Smooth muscle cell of the brain vasculature (primary cell): ENCODE data around the gene APOA1.
"Not testable (repeated sequence)": the region's sequence is repeated elsewhere in the genome, so short reads cannot be mapped to it uniquely, and the experiment has no call there.

Experiments used
- DNase-seq: peaks from one replicate; pipeline ENCODE4 v3.0.0-alpha.2; 2012; ENCODE audit warnings: low read depth, low spot score

The APOA1 gene

DNA sequence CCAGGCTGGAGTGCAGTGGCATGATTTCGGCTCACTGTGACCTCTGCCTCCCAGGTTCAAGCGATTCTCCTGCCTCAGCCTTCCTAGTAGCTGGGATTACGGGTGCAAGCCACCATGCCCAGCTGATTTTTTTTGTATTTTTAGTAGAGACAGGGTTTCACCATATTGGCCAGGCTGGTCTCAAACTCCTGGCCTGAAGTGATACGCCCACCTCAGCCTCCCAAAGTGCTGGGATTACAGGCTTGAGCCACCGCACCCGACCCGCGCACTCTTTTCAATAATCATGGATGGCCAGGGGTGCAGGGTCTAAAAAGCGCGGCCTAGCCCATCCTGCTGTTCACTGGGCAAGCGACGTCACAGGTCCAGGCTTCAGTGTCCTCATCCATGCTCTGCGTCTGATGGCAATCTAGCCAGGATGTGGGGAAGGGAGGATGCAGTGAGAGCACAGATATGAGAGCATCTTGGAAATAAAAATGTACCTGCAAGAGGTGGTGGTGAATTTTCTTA, 2.8 kb downstream of the APOA1 start:
- DNase-seq, result not testable (repeated sequence)

DNA sequence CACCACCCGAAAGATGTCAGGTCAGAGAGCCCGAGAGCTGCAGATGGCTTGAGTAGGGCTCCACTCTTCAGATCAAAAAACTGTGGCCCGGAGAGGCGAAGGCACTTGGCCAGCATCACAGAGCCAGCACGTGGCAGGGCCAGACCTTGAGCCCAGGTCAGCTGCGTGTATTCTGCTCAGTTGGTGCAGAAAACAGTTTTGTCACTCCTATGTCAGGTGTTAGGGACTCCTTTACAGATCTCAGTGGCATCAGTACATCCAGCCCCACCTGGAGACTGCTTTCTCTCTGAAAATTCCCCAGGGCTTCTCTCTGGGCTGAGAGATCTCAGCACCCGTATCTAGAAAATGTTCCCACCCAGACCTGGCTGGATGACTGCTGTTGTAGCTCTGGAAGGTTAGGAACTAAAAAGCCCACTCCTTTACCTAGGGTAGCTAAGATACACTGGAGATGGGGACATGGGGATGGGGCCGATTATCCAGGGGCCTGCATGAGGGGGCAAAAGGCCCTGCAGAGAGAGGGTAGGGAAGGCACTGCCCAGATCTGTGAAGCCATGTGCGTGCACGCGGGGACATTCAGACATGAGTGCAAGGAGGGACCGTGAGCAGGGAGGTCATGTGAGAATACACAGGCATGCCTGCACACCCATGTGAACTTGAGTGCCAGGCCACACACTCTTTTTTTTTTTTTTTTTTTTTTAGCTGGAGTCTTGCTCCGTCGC, 3.4 kb downstream of the APOA1 start:
- no peak for DNase-seq

DNA sequence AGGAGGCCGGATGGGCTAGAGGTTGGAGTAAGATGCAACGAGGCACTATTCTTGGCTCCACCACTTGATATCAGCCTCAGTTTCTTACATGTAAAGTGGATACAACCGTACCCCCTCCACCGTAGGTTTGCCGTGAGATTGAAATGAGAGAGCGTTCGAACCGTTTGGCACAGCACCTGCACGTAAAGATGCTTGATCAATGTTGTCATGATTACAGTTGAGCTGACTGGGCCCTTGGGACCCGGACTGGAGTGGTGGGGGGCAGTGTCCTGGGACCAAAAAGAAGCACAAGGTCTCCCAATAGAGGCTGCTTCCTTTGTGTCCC, 4.0 kb downstream of the APOA1 start:
- DNase-seq, result no peak

DNA sequence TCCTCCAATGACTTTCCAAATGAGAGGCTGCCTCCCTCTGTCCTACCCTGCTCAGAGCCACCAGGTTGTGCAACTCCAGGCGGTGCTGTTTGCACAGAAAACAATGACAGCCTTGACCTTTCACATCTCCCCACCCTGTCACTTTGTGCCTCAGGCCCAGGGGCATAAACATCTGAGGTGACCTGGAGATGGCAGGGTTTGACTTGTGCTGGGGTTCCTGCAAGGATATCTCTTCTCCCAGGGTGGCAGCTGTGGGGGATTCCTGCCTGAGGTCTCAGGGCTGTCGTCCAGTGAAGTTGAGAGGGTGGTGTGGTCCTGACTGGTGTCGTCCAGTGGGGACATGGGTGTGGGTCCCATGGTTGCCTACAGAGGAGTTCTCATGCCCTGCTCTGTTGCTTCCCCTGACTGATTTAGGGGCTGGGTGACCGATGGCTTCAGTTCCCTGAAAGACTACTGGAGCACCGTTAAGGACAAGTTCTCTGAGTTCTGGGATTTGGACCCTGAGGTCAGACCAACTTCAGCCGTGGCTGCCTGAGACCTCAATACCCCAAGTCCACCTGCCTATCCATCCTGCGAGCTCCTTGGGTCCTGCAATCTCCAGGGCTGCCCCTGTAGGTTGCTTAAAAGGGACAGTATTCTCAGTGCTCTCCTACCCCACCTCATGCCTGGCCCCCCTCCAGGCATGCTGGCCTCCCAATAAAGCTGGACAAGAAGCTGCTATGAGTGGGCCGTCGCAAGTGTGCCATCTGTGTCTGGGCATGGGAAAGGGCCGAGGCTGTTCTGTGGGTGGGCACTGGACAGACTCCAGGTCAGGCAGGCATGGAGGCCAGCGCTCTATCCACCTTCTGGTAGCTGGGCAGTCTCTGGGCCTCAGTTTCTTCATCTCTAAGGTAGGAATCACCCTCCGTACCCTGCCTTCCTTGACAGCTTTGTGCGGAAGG, 4.8 kb downstream of the APOA1 start:
- DNase-seq, result no peak

DNA sequence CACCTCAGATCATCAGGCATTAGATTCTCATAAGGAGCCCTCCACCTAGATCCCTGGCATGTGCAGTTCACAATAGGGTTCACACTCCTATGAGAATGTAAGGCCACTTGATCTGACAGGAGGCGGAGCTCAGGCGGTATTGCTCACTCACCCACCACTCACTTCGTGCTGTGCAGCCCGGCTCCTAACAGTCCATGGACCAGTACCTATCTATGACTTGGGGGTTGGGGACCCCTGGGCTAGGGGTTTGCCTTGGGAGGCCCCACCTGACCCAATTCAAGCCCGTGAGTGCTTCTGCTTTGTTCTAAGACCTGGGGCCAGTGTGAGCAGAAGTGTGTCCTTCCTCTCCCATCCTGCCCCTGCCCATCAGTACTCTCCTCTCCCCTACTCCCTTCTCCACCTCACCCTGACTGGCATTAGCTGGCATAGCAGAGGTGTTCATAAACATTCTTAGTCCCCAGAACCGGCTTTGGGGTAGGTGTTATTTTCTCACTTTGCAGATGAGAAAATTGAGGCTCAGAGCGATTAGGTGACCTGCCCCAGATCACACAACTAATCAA, 5.6 kb downstream of the APOA1 start:
- no peak for DNase-seq

DNA sequence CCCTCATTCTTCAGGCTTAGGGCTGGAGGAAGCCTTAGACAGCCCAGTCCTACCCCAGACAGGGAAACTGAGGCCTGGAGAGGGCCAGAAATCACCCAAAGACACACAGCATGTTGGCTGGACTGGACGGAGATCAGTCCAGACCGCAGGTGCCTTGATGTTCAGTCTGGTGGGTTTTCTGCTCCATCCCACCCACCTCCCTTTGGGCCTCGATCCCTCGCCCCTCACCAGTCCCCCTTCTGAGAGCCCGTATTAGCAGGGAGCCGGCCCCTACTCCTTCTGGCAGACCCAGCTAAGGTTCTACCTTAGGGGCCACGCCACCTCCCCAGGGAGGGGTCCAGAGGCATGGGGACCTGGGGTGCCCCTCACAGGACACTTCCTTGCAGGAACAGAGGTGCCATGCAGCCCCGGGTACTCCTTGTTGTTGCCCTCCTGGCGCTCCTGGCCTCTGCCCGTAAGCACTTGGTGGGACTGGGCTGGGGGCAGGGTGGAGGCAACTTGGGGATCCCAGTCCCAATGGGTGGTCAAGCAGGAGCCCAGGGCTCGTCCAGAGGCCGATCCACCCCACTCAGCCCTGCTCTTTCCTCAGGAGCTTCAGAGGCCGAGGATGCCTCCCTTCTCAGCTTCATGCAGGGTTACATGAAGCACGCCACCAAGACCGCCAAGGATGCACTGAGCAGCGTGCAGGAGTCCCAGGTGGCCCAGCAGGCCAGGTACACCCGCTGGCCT, 7.1 kb downstream of the APOA1 start:
- no peak for DNase-seq

DNA sequence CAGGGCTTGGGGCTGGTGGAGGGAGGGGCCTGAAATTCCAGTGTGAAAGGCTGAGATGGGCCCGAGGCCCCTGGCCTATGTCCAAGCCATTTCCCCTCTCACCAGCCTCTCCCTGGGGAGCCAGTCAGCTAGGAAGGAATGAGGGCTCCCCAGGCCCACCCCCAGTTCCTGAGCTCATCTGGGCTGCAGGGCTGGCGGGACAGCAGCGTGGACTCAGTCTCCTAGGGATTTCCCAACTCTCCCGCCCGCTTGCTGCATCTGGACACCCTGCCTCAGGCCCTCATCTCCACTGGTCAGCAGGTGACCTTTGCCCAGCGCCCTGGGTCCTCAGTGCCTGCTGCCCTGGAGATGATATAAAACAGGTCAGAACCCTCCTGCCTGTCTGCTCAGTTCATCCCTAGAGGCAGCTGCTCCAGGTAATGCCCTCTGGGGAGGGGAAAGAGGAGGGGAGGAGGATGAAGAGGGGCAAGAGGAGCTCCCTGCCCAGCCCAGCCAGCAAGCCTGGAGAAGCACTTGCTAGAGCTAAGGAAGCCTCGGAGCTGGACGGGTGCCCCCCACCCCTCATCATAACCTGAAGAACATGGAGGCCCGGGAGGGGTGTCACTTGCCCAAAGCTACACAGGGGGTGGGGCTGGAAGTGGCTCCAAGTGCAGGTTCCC, 7.8 kb downstream of the APOA1 start, which contains the start of gene APOC3:
APOC3 (plus strand) TSS at position 383 of the 659 bp plus-strand sequence. CDS start 676 bp downstream, outside the sequence.
- no peak for DNase-seq

DNA sequence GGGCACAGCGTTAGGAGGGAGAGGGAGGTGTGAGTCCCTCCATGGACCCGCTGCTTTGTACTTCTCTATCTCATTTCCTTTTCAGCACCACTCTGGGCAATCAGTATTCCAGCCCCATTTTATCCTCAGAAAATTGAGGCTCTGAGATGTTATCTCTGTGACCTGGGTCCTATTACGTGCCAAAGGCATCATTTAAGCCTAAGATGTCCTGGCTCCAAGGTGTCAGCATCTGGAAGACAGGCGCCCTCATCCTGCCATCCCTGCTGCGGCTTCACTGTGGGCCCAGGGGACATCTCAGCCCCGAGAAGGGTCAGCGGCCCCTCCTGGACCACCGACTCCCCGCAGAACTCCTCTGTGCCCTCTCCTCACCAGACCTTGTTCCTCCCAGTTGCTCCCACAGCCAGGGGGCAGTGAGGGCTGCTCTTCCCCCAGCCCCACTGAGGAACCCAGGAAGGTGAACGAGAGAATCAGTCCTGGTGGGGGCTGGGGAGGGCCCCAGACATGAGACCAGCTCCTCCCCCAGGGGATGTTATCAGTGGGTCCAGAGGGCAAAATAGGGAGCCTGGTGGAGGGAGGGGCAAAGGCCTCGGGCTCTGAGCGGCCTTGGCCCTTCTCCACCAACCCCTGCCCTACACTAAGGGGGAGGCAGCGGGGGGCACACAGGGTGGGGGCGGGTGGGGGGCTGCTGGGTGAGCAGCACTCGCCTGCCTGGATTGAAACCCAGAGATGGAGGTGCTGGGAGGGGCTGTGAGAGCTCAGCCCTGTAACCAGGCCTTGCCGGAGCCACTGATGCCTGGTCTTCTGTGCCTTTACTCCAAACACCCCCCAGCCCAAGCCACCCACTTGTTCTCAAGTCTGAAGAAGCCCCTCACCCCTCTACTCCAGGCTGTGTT, 8.5 kb downstream of the APOA1 start:
- no peak for DNase-seq

DNA sequence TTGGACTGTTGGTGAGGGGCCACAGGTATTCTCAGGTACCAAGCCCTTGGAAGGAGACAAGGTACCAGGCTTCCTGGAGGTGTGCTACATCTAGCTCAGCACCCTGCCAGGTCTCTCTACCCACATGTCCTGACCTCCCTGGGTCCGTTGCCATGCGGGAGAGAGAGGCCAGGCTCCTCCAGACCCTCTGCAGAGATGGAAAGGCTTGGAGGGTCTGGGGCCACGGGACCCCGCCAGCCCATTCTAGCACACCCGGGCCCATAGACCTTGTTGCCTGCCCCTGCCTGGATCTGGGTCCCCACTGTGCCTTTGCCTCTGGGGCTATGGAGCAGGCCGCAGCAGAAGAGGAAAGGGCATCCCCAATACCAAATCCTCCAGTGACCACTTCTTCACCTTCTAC, 10.0 kb downstream of the APOA1 start:
- DNase-seq, result no peak

DNA sequence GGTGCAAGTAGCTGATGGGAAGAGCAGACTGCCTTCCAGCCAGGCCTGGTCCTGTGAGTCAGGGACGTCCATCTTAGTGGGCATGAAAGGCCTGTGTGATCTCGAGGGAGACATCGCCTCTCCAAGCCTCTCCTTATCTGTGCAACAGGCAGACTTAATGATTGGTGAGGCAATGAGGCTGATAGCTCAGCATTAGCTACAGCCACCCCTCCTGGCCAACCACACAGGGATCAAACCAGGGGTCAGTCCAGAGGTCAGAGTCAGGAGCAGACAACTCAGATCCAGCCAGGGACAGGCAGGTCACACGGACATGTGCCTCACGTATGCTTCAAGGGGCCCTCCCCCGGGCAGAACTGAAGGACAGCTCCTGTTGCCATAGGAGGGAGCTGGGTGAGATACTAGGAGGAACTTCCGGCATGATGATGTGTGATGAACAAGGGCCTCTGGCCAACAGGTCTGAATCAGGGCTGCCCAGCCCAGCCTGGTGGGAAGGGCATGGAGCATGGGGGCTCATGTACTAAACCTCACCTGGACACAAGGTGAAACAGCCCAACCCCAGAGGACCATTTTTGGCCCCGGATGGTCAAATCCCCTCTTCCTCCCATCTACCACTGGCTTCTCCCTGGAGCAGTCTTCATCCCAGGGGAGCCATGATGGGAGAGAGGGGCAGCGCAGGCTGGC, 10.5 kb downstream of the APOA1 start:
- DNase-seq, result no peak

DNA sequence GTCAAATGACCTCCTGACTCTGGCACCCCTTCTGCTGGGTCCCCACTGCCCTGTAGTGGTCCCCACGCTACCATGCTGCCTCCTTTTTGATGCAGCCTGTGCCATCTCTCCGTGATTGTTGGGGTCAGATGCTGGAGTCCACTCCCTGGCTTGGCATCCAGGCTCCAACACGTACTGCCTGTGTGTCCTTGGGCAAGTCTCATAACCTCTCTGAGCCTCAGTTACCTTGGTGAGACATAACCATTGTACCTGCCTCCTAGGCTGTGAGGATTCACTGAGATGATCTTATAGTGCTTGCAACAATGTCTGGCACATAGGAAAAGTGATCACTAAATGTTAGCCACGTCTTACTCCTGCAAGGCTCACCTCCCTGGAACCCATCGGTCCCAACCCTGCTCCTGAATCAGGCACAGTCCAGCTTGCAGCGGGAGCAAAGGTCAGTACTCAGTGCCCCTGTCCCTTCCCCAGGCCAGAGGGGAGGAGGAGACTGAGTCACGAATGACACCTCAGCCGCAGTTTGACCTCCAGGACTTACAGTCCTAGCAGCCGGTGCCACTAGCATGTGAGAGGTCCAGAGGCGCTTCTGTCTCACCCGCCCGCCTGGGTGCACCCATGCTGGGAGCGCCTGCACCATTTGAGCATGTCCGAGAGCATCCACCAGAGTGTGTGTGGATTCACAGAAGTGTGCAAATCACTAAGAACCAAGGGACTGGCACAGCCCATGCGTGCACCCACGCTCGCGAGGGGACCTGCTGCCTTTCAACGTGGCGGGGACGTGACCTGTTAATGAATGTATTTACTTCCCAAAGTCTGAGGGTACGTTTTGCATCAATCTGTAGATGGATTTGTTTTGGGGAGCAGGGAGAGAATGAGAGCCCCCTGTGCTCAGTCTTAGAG, 11.3 kb downstream of the APOA1 start:
- no peak for DNase-seq

DNA sequence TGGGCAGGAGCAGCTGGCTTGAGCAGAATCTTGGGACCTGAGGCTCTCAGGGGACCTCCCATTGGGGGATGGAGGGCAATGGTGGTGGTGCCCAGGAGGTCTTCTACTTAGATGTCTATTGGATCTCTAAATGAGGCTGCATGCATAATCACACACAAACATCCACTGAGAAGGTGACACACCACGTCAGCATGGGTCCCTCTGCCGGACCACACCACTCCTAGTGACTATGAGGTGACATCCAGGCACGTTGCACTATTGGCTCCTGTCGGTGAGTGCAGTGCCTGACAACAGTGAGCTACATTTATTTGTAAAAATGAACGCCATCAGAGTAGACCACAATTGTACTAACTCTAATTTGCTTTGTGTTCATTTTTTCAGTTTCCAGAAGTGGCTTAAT, 12.0 kb downstream of the APOA1 start:
- DNase-seq, result no peak

DNA sequence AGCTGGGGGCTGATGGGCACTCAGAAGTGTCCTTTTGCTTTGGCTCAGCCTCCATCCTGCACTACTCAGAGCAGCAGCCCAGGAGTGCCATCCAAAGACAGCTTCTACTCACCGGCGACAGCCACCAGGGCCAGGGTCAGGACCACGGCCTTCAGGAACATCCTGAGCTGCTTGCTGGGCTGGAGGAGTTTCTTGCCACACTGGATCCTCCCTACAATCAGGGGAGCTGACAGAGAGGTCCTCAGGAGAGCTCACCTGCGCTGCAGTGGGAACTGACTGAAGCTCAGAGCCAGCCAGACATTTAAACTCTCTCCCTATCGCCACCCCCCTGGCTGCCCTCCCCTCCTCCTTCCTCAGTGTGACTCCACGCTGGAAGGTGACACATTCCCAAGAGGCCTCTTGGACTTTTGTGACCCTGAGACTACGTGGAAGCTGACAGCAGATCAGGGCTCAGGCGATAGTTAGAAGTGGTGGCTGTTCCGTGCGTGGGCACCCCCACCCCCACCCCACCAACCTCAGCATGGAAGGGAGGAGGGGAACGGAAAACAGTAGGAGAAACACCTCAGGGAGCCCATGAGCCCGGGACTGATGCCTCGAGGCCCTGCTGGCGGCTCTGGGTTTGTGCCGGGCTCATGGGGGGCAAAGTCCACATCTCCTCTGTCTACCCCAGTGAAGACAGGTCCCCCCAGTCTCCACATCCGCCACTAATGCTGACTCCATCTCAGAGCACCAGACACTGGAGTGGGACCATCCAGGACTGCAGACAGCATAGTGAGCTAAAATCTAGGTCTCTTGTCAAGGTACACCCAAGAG, 14.2 kb downstream of the APOA1 start, which contains the start of gene APOA4:
APOA4 (minus strand) TSS at position 274 of the 813 bp plus-strand sequence; CDS start at position 161, 113 bp downstream.
- no peak for DNase-seq

DNA sequence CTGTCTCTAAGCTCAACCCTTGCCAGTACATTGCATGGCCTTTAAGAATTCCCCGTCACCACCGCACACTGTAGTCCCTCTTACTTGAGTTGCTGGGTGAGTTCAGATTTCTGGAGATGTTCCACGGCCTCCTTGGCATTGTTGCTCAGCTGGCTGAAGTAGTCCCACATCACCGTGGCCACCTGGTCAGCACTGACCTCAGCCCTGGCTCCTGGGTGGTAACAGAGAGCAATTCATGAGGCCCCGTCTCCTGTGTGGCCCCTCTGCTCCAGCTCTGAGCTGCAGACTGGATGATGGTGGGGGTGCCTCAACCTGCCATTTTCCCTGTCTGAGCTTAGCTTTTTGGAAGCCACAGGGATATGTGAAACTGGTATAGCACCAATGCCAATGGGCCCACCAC, 14.8 kb downstream of the APOA1 start:
- DNase-seq, result no peak

DNA sequence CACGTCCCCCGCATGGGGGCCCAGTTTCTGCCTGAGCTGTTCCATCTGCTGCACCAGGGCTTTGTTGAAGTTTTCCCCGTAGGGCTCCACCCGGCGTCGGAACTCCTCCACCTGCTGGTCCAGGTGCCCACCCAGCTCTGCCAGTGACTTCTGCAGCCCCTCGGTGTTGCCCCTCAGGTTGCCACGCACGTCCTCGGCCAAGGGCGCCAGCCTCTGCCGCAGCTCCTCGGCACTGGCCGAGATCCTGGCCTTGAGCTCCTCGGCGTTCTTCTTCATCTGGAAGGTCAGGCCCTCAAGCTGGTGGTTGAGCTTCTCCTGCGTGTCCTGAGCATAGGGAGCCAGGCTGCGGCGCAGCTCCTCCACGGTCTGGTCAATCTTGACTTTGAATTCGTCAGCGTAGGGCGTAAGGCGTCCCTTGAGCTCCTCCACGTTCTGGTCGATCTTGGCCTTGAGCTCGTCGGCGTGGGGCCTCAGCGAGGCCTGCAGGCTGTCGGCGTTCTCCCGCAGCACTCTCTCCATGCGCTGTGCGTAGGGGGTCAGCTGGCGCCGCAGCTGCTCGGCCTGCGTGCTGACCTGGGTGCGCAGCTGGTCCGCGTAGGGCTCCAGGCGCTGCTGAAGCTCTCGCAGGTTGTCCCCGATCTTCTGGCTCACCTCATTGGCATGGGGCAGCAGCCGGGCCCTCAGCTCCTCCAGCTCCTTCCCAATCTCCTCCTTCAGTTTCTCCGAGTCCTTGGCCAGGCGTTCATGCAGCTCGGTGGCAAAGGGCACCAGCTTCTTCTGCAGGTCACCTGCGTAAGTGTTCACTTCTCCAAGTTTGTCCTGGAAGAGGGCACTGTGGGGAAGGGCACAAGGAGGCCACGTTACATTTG, 16.1 kb downstream of the APOA1 start:
- no peak for DNase-seq

DNA sequence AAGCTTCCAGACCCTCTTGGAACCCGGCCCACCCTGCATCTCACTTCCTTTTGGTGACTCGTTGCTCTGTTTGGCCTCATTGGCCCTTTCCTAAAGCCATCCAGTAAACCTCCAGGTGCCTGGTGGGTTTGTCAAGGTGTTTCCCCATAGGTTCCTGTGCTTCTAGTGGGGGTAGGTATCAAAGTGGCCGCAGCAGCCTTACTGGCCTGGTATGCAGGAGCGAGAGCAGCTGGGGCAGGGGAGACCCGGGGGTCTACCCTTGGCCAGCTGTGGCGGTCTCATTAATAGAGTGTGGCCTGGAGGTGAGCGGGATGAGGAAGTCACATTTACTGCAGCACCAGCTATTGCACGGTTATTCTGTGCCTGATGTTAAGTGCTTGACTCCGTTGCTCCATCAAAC, 18.4 kb downstream of the APOA1 start:
- DNase-seq, result no peak

DNA sequence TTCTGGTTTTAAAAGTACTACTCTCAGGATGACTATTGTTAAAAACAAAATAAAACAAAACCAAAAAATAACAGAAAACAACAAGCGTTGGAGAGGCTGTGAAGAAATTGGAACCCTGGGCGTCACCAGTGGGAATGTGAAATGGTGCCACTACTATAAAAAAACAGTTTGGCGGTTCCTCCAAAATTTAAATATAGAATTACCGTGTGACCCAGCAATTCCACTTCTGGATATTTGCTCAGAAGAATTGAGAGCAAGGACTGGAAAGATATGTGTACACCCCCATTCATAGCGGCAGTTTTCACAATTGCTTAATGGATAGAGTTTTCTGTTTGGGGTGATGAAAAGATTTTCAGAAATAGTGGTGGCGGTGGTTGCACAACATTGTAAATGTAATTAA, 22.9 kb downstream of the APOA1 start:
- DNase-seq, result no peak
